A673 (cell line): ENCODE data around the gene ZNF688. TPM values are rescaled to one million over a fixed set of nuclear protein-coding genes. Genes with fewer than 3 reads are reported as not detected.
"Not testable (repeated sequence)": the region's sequence is repeated elsewhere in the genome, so short reads cannot be mapped to it uniquely, and the experiment has no call there.

ENCODE experiments used
- BruUV-seq: library from RNA; stranded (reverse); fragments of 400-500 nt; replicated peaks from 2 replicates; lab custom pipeline; 2021; lab: Mats Ljungman, UMichigan
- CTCF ChIA-PET: fragments of 300-600 bp; sonication (Branson Sonifier 250); formaldehyde crosslinking; loops from one replicate; lab custom pipeline; 2022; ENCODE audit warnings: antibody characterized with exemption; lab: Charles Lee
- POLR2A ChIA-PET: fragments of 300-600 bp; sonication (Branson Sonifier 250); formaldehyde crosslinking; loops from one replicate; lab custom pipeline; 2022; ENCODE audit warnings: antibody characterized with exemption; ENCODE audit not compliant: low non-redundant PET; lab: Charles Lee
- DNase-seq: peaks from one replicate; pipeline ENCODE4 v3.0.0-alpha.2; 2015; ENCODE audit warnings: low spot score
- H3K27ac ChIP-seq: fragments of 200-600 bp; sonication (generic); 2 replicates; pipeline ENCODE4 v1.5.1; 2016; ENCODE audit warnings: mixed run types, low read depth, mild to moderate bottlenecking, mixed read lengths, antibody characterized with exemption, low read length; ENCODE audit not compliant: poor library complexity, severe bottlenecking
- H3K27me3 ChIP-seq: fragments of 200-600 bp; sonication (generic); replicated peaks from 2 replicates; pipeline ENCODE4 v1.6.1; 2017; ENCODE audit warnings: mixed run types, low read depth, mild to moderate bottlenecking, mixed read lengths, antibody characterized with exemption, low read length; ENCODE audit not compliant: insufficient read depth, poor library complexity
- H3K36me3 ChIP-seq: fragments of 200-600 bp; sonication (generic); 2 replicates; pipeline ENCODE4 v1.6.1; 2016; ENCODE audit warnings: mixed run types, mild to moderate bottlenecking, mixed read lengths, antibody characterized with exemption, low read length; ENCODE audit not compliant: insufficient read depth, poor library complexity, severe bottlenecking
- H3K4me1 ChIP-seq: fragments of 200-600 bp; sonication (generic); 2 replicates; pipeline ENCODE4 v1.6.1; 2017; ENCODE audit warnings: mixed run types, mild to moderate bottlenecking, mixed read lengths, antibody characterized with exemption, low read length; ENCODE audit not compliant: insufficient read depth, poor library complexity, severe bottlenecking
- H3K4me3 ChIP-seq: fragments of 200-600 bp; sonication (generic); 2 replicates; pipeline ENCODE4 v1.5.1; 2016; ENCODE audit warnings: low read depth, mixed run types, mild to moderate bottlenecking, mixed read lengths, low read length; ENCODE audit not compliant: poor library complexity, severe bottlenecking
- H3K9me3 ChIP-seq: fragments of 200-600 bp; sonication (generic); 2 replicates; pipeline ENCODE4 v1.6.1; 2016; ENCODE audit warnings: mixed run types, low read depth, mild to moderate bottlenecking, mixed read lengths, antibody characterized with exemption, low read length; ENCODE audit not compliant: poor library complexity, severe bottlenecking
- CTCF ChIP-seq: fragments of 300-800, 200-600 bp; sonication (generic); conservative IDR thresholded peaks from 2 replicates; pipeline ENCODE4 v1.5.1; 2017; ENCODE audit warnings: low read depth, mild to moderate bottlenecking, antibody characterized with exemption, low read length, moderate library complexity, mixed read lengths
- EZH2 ChIP-seq: fragments of 200-600 bp; sonication (generic); IDR thresholded peaks from 2 replicates; pipeline ENCODE4 v1.6.1; 2017; ENCODE audit warnings: borderline replicate concordance, low read depth, mild to moderate bottlenecking, mixed read lengths, antibody characterized with exemption, low read length; ENCODE audit not compliant: poor library complexity, severe bottlenecking
- intact Hi-C: fragments of 100-400 bp; cut with micrococcal nuclease; formaldehyde crosslinking; loops from one replicate; pipeline ENCODE4 v1.10.0; 2022; ENCODE audit not compliant: unreplicated experiment
- total RNA-seq: library from RNA; stranded (reverse); gene quantifications from 2 replicates; pipeline ENCODE4 v1.2.3, GENCODE V29; 2021

The ZNF688 gene
- total RNA-seq, 1 experiment from 2014 or later = 8.5 TPM

DNA sequence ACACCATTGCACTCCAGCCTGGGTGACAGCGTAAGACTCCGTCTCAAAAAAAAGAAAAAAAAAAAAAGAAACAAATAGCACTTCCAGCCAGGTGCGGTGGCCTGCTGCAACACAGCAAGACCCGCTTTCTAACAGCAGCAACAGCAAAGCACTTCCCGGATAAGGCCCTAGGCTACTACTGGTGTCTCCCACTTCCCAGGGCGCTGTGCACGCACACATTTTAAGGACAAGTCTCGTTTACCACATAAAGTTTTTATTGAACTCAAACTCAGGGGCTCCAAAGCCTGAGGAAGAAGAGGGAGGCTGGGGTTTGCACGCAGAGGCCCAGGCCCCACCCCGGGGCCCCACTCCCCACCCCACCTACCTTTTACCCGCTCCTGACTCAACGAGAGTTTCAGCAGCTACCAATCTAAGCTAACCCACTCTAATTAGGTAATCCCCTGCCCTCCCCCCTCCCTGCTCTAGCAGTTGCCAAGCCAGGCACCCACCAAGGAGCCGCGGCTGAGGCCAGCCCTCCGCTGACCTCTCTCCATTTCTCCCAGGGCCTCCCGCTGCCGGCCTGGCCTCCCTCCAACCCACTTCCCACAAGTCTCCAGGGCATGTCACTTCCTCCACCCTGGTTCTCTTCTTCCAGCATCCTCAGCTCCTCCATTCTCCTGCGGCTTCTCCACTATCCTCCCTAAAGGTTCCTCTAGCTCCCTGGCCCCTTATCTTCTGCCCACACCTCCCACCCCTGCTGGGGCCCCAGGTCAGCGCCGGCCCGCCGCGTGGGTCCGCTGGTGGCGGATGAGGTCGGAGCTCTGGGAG, 47.5 kb downstream of the ZNF688 start:
- no peaks in the 10 kb centered on the region for H3K27me3 ChIP-seq
- H3K9me3 ChIP-seq = no peaks in the 10 kb centered on the region
- intact Hi-C loops = no loop called here
- H3K4me1 ChIP-seq = peaks cover 12% of the 10 kb centered on the region
- no peak overlapping the region for H3K4me3 ChIP-seq
- peaks cover 9% of the 10 kb centered on the region for H3K36me3 ChIP-seq
- CTCF ChIA-PET = interaction anchor here (0.6 to 0.7 kb wide), 2 partner anchors 13 to 68 kb away, joined by 4 to 9 read pairs; no protein-coding TSS in a partner anchor
- no peak for DNase-seq
- no peak for TF ChIP-seq EZH2
- no peak for TF ChIP-seq CTCF
- BruUV-seq = no TSS peak
- POLR2A ChIA-PET = no interaction called here
- H3K27ac ChIP-seq = no peak overlapping the region

DNA sequence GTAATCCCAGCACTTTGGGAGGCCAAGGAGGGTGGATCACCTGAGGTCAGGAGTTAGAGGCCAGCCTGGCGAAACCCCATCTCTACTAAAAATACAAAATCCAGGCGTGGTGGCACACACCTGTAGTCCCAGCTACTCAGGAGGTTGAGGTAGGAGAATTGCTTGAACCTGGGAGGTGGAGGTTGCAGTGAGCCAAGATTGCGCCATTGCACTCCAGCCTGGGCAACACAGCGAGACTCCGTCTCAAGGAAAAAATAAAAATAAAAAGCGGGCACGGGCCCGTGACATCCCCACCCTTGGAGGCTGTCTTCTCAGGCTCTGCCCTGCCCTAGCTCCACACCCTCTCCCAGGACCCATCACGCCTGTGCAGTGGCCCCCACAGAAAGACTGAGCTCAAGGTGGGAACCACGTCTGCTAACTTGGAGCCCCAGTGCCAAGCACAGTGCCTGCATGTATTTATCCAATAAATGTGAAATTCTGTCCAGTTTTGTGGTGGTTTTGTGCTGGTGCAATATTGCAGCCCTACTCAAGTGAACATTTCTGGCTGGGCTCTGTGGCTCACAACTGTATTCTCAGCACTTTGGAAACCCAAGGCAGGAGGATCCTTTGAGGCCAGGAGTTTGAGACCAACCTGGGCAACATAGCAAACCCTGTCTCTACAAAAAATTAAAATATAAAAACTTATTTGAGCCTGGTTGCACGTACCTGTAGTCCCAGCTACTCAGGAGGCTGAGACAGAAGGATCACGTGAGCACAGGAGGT, 48.6 kb downstream of the ZNF688 start:
- H3K27me3 ChIP-seq, BruUV-seq, H3K9me3 ChIP-seq, POLR2A ChIA-PET, H3K4me3 ChIP-seq, H3K36me3 ChIP-seq, H3K27ac ChIP-seq, DNase-seq, H3K4me1 ChIP-seq, intact Hi-C loops, CTCF ChIA-PET: not testable (repeated sequence)

GRCh38 chr16:30521873-30522641, 49.5 kb downstream of the ZNF688 start:
- peaks cover 6% of the 10 kb centered on the region for H3K4me1 ChIP-seq
- TF ChIP-seq EZH2 (no peak), CTCF (no peak)
- DNase-seq = no peak
- H3K27me3 ChIP-seq = no peaks in the 10 kb centered on the region
- no peak overlapping the region for H3K4me3 ChIP-seq
- BruUV-seq = no TSS peak
- H3K27ac ChIP-seq = no peak overlapping the region
- ChIA-PET CTCF (no interaction called here), POLR2A (no interaction called here)
- no peaks in the 10 kb centered on the region for H3K9me3 ChIP-seq
- intact Hi-C loops = no loop called here
- H3K36me3 ChIP-seq = peaks cover 9% of the 10 kb centered on the region
